Mucosa of descending colon (tissue), 3 donors: Measurements from ENCODE around the gene TBCK. TPM values are rescaled to one million over a fixed set of nuclear protein-coding genes. Genes with fewer than 3 reads are reported as not detected.
A peak's percentile ranks its signal among the peaks of the same experiment; 100 is the strongest.

ENCODE experiments used
- ATAC-seq: fragments of 200-7000 bp; cut with Tn5 transposase; one replicate; pipeline ENCODE4 v1.9.1; 2020; ENCODE audit warnings: mild to moderate bottlenecking, moderate library complexity
- DNase-seq, 3 donors: peaks; one replicate each; pipeline ENCODE4 v3.0.0-alpha.2; 2020
- H3K36me3 ChIP-seq: fragments of 200-600 bp; one replicate; pipeline ENCODE4 v1.8.0; 2021; ENCODE audit warnings: low read depth, mild to moderate bottlenecking
- H3K4me1 ChIP-seq: fragments of 200-600 bp; one replicate; pipeline ENCODE4 v1.8.0; 2021; ENCODE audit warnings: low read depth, mild to moderate bottlenecking
- H3K4me3 ChIP-seq: fragments of 200-600 bp; one replicate; pipeline ENCODE4 v1.8.0; 2021; ENCODE audit warnings: mild to moderate bottlenecking
- H3K9me3 ChIP-seq: fragments of 200-600 bp; one replicate; pipeline ENCODE4 v1.8.0; 2021; ENCODE audit warnings: mild to moderate bottlenecking
- intact Hi-C, 2 donors: fragments of 100-400 bp; cut with DNase I in 1 of 2; cut with micrococcal nuclease in 1 of 2; formaldehyde crosslinking; loops; one replicate each; pipeline versions ENCODE4 v1.11.0 to v1.11.1; 2022; cut with DNase I, micrococcal nuclease
- total RNA-seq, 3 donors: library from RNA; stranded (reverse); fragmentation: NEBNext Ultra II Directional in 2 of 3; extraction: Animal tissue kit (Norgen Biotek cat#: 25700) in 2 of 3; gene quantifications; one replicate each; pipeline versions ENCODE4 v1.2.1 to v1.2.4, GENCODE V29; 2021 to 2023
- TF ChIP-seq, protein P1 (sequence below): fragments of 200-600 bp; IDR thresholded peaks from one replicate; pipeline ENCODE4 v1.8.0; 2022; ENCODE audit warnings: antibody characterized with exemption, mild to moderate bottlenecking
- donor health status: DM: no; HTN: no; CAD: no; lungs with moderate emphysema.
- donor health status: DM: no; HTN: no; CAD: no.
- donor health status: DM: no; HTN: yes; CAD: no.

The TBCK gene
- total RNA-seq, 3 donors from 2014 or later = 23.1 to 42.5 (median 38.3) TPM

DNA sequence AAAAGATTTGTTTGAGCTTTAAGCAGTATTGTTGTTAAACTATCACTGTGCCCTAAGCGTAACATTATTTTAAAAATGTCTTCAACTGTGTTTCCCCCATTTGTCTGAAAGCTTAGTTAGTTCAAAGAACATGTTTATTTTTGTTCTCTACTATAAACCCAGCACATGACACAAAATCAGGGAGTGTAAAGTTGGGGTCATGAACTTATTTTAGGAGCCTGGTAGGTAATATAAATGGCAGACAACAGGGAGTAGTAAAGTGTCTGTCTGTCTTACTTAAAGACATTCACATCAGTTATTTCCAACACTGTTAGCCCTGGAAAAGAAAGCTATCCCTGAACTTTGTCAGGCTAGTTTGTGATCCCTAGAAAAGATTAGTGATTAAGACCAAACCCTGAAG, 4.2 kb upstream of the TBCK start:
- H3K36me3 ChIP-seq = no peaks in the 10 kb centered on the region
- no peak for DNase-seq
- peaks cover 8% of the 10 kb centered on the region for H3K4me1 ChIP-seq
- no peak overlapping the region for H3K4me3 ChIP-seq
- H3K9me3 ChIP-seq = no peaks in the 10 kb centered on the region
- intact Hi-C loops = no loop called here
- ATAC-seq = no peak
- TF ChIP-seq, protein P1, sequence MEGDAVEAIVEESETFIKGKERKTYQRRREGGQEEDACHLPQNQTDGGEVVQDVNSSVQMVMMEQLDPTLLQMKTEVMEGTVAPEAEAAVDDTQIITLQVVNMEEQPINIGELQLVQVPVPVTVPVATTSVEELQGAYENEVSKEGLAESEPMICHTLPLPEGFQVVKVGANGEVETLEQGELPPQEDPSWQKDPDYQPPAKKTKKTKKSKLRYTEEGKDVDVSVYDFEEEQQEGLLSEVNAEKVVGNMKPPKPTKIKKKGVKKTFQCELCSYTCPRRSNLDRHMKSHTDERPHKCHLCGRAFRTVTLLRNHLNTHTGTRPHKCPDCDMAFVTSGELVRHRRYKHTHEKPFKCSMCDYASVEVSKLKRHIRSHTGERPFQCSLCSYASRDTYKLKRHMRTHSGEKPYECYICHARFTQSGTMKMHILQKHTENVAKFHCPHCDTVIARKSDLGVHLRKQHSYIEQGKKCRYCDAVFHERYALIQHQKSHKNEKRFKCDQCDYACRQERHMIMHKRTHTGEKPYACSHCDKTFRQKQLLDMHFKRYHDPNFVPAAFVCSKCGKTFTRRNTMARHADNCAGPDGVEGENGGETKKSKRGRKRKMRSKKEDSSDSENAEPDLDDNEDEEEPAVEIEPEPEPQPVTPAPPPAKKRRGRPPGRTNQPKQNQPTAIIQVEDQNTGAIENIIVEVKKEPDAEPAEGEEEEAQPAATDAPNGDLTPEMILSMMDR = no peak

DNA sequence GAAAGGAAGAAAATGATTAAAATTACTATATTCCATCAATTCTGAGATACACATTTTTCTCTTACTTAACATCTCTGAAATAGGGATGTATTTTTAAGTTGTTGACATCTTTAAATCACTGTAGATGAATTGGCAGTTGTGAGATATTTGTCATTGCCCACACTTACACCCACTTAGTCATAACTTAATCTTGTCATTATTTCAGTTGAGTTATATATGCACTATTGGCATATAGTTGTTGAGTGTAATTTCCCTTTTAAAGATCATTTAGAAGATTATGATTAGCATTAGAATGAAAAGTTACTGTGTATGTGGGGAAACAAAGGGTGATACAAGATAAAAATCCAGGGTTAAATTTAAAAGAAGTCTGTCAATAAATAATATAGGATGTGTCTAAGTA, 2.5 kb upstream of the TBCK start:
- H3K4me3 ChIP-seq = no peak overlapping the region
- intact Hi-C loops = no loop called here

DNA sequence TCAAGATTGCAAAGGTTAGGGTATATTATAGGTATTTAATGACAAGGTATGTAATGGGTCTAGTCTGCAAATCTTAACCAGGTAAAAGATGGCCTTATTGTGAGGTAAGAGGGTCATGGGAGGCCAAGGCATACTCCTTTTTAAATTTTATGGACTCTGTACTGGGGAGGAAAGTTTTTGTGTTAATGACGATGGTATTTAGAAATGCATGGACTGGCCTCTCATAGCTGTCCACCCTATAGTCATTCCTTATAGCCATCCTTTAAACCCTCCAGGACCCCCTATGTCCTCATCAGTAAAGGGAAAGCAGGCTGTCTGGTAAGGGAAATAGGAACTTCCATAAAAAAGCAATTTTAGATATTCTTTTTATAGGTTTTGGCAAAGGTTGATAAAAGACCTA, 1.8 kb upstream of the TBCK start:
- no peak overlapping the region for H3K4me3 ChIP-seq
- intact Hi-C loops = no loop called here
- H3K36me3 ChIP-seq = no peaks in the 10 kb centered on the region
- H3K9me3 ChIP-seq = no peaks in the 10 kb centered on the region
- DNase-seq = no peak
- no peak for ATAC-seq
- TF ChIP-seq, protein P1 = no peak
- H3K4me1 ChIP-seq = peaks cover 8% of the 10 kb centered on the region

More for the DNA sequence above, 2.5 kb upstream of the TBCK start:
- ATAC-seq (no peak), DNase-seq (no peak)
- Histone ChIP-seq H3K36me3 (no peaks in the 10 kb centered on the region), H3K9me3 (no peaks in the 10 kb centered on the region), H3K4me1 (peaks cover 8% of the 10 kb centered on the region)
- TF ChIP-seq, protein P1 = no peak

DNA sequence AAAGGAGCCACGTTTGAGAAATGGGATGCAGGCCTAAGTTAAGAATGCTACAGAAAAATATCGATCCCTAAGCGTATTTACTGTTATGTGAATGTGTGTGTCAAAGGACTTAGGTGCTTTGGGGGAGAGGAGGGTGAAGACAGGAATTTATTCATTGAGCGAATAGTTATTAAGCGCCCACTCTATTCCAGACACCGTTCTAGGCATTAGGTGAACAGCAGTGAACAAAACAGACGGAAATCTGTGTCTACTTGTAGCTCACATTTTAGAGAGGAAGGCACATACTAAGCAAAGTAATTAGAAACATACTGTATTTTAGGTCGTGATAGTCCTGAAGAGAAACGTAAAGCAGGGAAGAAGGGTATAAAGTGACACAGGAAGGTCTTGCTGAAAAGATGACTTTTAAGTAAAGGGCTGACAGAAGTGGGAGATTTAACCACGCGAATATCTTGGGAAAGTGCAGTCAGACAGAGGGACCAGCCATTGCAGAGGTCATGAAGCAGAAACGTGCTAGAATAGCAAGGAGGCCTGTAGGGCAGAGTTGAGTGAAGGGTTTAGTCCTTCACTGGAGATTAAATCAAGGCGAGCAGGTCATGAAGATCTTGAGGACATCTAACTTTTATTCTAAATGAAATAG, 882 bp upstream of the TBCK start:
- H3K36me3 ChIP-seq = no peaks in the 10 kb centered on the region
- no peak for DNase-seq
- intact Hi-C loops = no loop called here
- no peaks in the 10 kb centered on the region for H3K9me3 ChIP-seq
- H3K4me3 ChIP-seq = peak overlapping the region; percentile 67
- H3K4me1 ChIP-seq = peaks cover 8% of the 10 kb centered on the region
- TF ChIP-seq, protein P1 = no peak
- ATAC-seq = no peak

DNA sequence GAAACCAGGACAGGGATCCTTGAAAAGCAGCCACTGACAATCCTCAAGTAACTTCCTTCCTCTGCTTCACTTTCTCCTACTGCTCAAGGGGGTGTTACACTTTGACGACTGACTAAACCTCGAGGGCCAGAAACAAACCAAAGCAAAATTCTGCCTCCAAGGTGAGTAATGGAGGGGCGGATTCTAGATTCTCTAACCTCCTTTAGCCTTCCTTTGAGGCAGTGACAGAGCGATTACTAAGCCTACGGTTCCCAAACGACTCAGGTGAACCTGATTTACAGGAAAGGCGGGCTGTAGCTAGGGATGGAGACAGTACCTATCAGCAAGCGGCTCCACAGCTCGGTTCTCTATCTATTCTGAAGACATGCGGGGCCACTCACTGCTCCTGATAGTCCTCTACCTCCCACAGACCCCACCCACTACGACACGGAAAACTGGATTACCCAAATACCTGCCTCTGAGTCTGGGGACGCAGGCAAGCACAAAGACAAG, 487 bp downstream of the TBCK start:
- TF ChIP-seq, protein P1 = no peak
- DNase-seq = peak in 1 of 3 donors; percentile 51
- peaks cover 8% of the 10 kb centered on the region for H3K4me1 ChIP-seq
- peak; percentile 54 for ATAC-seq
- intact Hi-C loops = no loop called here
- H3K36me3 ChIP-seq = no peaks in the 10 kb centered on the region
- no peaks in the 10 kb centered on the region for H3K9me3 ChIP-seq
- H3K4me3 ChIP-seq = peak overlapping the region; percentile 67
